ENCODE results near the gene FAM13A. TPM values are rescaled to one million over a fixed set of nuclear protein-coding genes. Genes with fewer than 3 reads are reported as not detected.

Gene FAM13A
- total and polyA plus RNA-seq, 10 donors, result 2.7 to 24.9 (median 18.3) TPM

DNA sequence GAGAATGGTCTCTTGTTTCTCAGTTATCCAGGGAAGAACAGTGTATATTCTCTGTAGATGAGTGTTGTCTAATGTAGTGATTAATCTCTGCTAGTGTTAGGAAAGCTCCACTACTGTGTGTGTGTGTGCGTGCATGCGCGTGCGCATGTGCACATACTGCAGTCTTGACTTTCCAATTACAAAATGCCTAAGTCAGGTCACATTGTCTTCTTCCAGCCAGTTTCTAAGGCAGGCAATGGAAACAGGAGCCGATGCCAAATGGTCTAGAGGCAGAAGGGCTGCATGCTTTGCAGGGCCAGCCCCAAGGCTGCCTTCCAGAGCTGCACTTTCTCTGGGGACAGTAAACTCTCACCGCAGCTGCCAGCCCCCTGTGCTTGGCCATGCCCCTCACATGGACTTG, 328.8 kb downstream of the FAM13A start:
- Histone ChIP-seq H3K9me3 (no peaks in the 10 kb centered on the region), H3K36me3 (peaks cover 4 to 94% (median 57%) of the 10 kb centered on the region in 6 donors), H3K27ac (no peak overlapping the region), H3K4me1 (no peaks in the 10 kb centered on the region), H3K4me3 (no peak overlapping the region), H3K27me3 (replicated peaks in 1 of 7) (no peaks in the 10 kb centered on the region)
- 98 to 99% (median 99%) methylated on average over 6 of the region's 6 CpGs for WGBS, 5 donors
- TF ChIP-seq POLR2AphosphoS5 (IDR thresholded peaks at IDR 0.05) (no peak), POLR2A (IDR thresholded peaks at IDR 0.05) (no peak)
- TF ChIP-seq, protein P1, sequence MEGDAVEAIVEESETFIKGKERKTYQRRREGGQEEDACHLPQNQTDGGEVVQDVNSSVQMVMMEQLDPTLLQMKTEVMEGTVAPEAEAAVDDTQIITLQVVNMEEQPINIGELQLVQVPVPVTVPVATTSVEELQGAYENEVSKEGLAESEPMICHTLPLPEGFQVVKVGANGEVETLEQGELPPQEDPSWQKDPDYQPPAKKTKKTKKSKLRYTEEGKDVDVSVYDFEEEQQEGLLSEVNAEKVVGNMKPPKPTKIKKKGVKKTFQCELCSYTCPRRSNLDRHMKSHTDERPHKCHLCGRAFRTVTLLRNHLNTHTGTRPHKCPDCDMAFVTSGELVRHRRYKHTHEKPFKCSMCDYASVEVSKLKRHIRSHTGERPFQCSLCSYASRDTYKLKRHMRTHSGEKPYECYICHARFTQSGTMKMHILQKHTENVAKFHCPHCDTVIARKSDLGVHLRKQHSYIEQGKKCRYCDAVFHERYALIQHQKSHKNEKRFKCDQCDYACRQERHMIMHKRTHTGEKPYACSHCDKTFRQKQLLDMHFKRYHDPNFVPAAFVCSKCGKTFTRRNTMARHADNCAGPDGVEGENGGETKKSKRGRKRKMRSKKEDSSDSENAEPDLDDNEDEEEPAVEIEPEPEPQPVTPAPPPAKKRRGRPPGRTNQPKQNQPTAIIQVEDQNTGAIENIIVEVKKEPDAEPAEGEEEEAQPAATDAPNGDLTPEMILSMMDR (IDR thresholded peaks at IDR 0.05 in 8 of 11, conservative IDR thresholded peaks at IDR 0.05 in 3 of 11), result no peak
- no peak for DNase-seq
- intact Hi-C loops (cut with DNase I; ENCODE audit: low total_unique reads), result no loop called here

DNA sequence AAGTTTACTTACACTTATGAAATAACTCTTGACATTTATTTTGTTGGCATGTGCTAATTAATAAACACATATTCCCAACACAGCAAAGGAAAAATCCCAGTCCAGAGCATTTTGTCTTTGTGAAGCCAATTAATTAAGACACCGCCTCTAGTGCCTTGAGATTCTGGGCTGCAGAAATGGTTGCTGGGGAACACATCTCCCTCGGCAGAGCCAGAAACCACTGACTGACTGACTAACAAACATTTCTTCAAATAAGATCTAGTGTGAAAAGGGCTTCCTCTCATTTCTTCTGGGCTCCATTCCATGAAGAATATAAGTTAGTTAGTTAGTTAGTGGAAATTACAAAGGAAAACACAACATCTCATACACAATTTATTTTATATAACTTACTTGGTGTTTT, 331.0 kb downstream of the FAM13A start:
- WGBS, 5 donors, result 92 to 97% (median 95%) methylated on average over 2 of the region's 2 CpGs
- intact Hi-C loops (cut with DNase I; ENCODE audit: low total_unique reads), result no loop called here

DNA sequence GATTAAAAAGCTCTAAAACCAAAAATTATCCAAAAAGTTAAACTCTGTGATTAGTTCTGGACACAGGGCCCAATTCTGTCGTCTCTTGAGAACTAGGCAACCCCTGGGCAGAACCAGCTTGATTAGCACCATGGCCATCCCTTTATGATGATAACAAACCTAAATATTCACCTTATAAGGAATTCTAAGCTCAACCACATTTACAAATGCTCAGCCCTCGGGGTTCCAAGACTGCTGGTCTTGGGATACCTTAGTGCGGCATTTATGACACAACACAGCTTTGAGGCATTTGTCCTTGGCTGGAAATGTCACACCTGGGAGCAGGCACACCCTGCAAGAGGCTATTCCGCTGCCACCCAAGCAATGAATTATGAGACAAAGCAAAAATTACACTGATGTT, 331.8 kb downstream of the FAM13A start:
- no peaks in the 10 kb centered on the region for H3K9me3 ChIP-seq
- H3K27me3 ChIP-seq (replicated peaks in 1 of 7), result no peaks in the 10 kb centered on the region
- intact Hi-C loops (cut with DNase I; ENCODE audit: low total_unique reads), result no loop called here
- TF ChIP-seq, protein P1 (IDR thresholded peaks at IDR 0.05 in 8 of 11, conservative IDR thresholded peaks at IDR 0.05 in 3 of 11), result no peak
- no peak for TF ChIP-seq POLR2A (IDR thresholded peaks at IDR 0.05)
- no peak for TF ChIP-seq POLR2AphosphoS5 (IDR thresholded peaks at IDR 0.05)
- no peak for DNase-seq
- no peak overlapping the region for H3K4me3 ChIP-seq
- no peak overlapping the region for H3K27ac ChIP-seq
- peaks cover 4 to 100% (median 67%) of the 10 kb centered on the region in 6 donors for H3K36me3 ChIP-seq
- no peaks in the 10 kb centered on the region for H3K4me1 ChIP-seq
- 95 to 98% (median 96%) methylated on average over 4 of the region's 4 CpGs for WGBS, 5 donors

More for the DNA sequence above, 331.0 kb downstream of the FAM13A start:
- peaks cover 4 to 100% (median 68%) of the 10 kb centered on the region in 6 donors for H3K36me3 ChIP-seq
- no peaks in the 10 kb centered on the region for H3K9me3 ChIP-seq
- H3K4me1 ChIP-seq, result no peaks in the 10 kb centered on the region
- DNase-seq, result no peak
- no peaks in the 10 kb centered on the region for H3K27me3 ChIP-seq (replicated peaks in 1 of 7)
- no peak for TF ChIP-seq POLR2AphosphoS5 (IDR thresholded peaks at IDR 0.05)
- TF ChIP-seq, protein P1 (IDR thresholded peaks at IDR 0.05 in 8 of 11, conservative IDR thresholded peaks at IDR 0.05 in 3 of 11), result no peak
- TF ChIP-seq POLR2A (IDR thresholded peaks at IDR 0.05), result no peak
- no peak overlapping the region for H3K27ac ChIP-seq
- no peak overlapping the region for H3K4me3 ChIP-seq

DNA sequence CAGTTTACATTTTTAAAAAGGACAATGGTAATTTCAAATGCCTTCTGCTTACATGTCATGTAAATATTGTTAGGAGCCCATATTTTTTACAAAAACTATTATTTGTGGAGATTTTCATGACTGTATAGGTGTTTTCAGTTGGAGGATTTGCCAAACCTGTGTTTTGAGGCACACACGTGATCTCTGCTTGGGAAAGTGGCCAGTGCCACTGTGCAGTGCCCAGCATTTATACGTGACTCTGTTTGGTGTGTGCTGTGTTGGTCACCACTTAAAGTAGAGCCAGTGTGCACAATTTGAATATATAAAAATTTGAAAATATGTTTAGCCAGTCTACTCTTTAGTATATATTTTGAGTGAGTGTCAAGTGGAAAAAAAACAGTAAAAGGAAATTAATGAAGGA, 332.6 kb downstream of the FAM13A start:
- H3K4me1 ChIP-seq, result no peaks in the 10 kb centered on the region
- H3K27me3 ChIP-seq (replicated peaks in 1 of 7), result no peaks in the 10 kb centered on the region
- no peaks in the 10 kb centered on the region for H3K9me3 ChIP-seq
- no peak overlapping the region for H3K4me3 ChIP-seq
- intact Hi-C loops (cut with DNase I; ENCODE audit: low total_unique reads), result no loop called here
- 88 to 98% (median 92%) methylated on average over 2 of the region's 2 CpGs for WGBS, 5 donors
- no peak for DNase-seq
- TF ChIP-seq, protein P1 (IDR thresholded peaks at IDR 0.05 in 8 of 11, conservative IDR thresholded peaks at IDR 0.05 in 3 of 11), result no peak
- TF ChIP-seq POLR2A (IDR thresholded peaks at IDR 0.05) (no peak), POLR2AphosphoS5 (IDR thresholded peaks at IDR 0.05) (no peak)
- H3K36me3 ChIP-seq, result peaks cover 4 to 100% (median 64%) of the 10 kb centered on the region in 6 donors
- H3K27ac ChIP-seq, result no peak overlapping the region
